Breast epithelium (tissue), 3 donors: Measurements from ENCODE around the gene FOXE1.

ENCODE experiments used
- CTCF ChIP-seq, 3 donors: fragments of 450-650 bp; IDR thresholded peaks; one replicate each; pipeline ENCODE4 v1.5.1; 2016 to 2017; ENCODE audit warnings: antibody characterized with exemption in 3 of 3, mild to moderate bottlenecking in 3 of 3, moderate library complexity in 3 of 3
- POLR2A ChIP-seq: fragments of 450-650 bp; IDR thresholded peaks from one replicate; pipeline ENCODE4 v1.6.1; 2016; ENCODE audit warnings: antibody characterized with exemption, mild to moderate bottlenecking, moderate library complexity
- POLR2AphosphoS5 ChIP-seq, 3 donors: sonication (generic); formaldehyde crosslinking; IDR thresholded peaks; one replicate each; pipeline ENCODE4 v1.6.1; 2017; ENCODE audit warnings: antibody characterized with exemption in 3 of 3

GRCh38 chr9:97806721-97807120, 46.3 kb upstream of the FOXE1 start:
- TF ChIP-seq POLR2A: no peak
- TF ChIP-seq CTCF (IDR thresholded peaks at IDR 0.05): no peak
- TF ChIP-seq POLR2AphosphoS5 (IDR thresholded peaks at IDR 0.05): no peak
